Ovary (tissue), 9 donors: ENCODE measurements around the gene PLA2G4F. TPM values are rescaled to one million over a fixed set of nuclear protein-coding genes. Genes with fewer than 3 reads are reported as not detected.

Experiments
- DNase-seq, 5 donors: peaks; one replicate each; pipeline ENCODE4 v3.0.0-alpha.2; 2019 to 2020
- H3K27ac ChIP-seq, 2 donors: fragments of 200-600 bp; one replicate each; pipeline versions ENCODE4 v1.5.1 to v1.8.0; 2019 to 2022
- H3K27me3 ChIP-seq: fragments of 200-600 bp; one replicate; pipeline ENCODE4 v1.8.0; 2022
- H3K36me3 ChIP-seq: fragments of 200-600 bp; sonication (generic); one replicate; pipeline ENCODE4 v1.5.1; 2019
- H3K4me1 ChIP-seq: one replicate; pipeline ENCODE4 v1.8.1; 2013; ENCODE audit warnings: mild to moderate bottlenecking, moderate library complexity; ENCODE audit not compliant: insufficient read depth
- H3K4me3 ChIP-seq: fragments of 200-600 bp; sonication (generic); one replicate; pipeline ENCODE4 v1.5.1; 2017
- H3K9me3 ChIP-seq, 2 donors: fragments of 200-600 bp in 1 of 2; sonication (generic) in 1 of 2; one replicate each; pipeline versions ENCODE4 v1.5.1 to v1.8.1; 2013 to 2019; ENCODE audit warnings: mild to moderate bottlenecking in 1 of 2, moderate library complexity in 1 of 2
- CTCF ChIP-seq, 3 donors: fragments of 450-650 bp in 2 of 3; fragments of 200-600 bp in 1 of 3; IDR thresholded peaks; one replicate each; pipeline versions ENCODE4 v1.5.1 to v1.8.0; 2016 to 2022; ENCODE audit warnings: antibody characterized with exemption in 3 of 3, mild to moderate bottlenecking in 1 of 3
- EP300 ChIP-seq: sonication (generic); formaldehyde crosslinking; IDR thresholded peaks from one replicate; pipeline ENCODE4 v1.6.1; 2017; ENCODE audit warnings: antibody characterized with exemption
- POLR2A ChIP-seq: fragments of 450-650 bp; IDR thresholded peaks from one replicate; pipeline ENCODE4 v1.6.1; 2017; ENCODE audit warnings: antibody characterized with exemption, mild to moderate bottlenecking, moderate library complexity
- WGBS, 3 donors: extraction: QIAGEN DNeasy Blood & Tissue Kit in 1 of 3; methylation state at CpG; one replicate each; pipeline versions ENCODE4 v1.1.5 to v1.1.7; 2013 to 2017; 5-methylcytosine and 5-hydroxymethylcytosine counted together
- intact Hi-C, 4 donors: fragments of 100-400 bp; cut with DNase I; formaldehyde crosslinking; loops; one replicate each; pipeline versions ENCODE4 v1.11.0 to v1.15.1; 2022 to 2023
- polyA plus RNA-seq, 2 donors: library from polyadenylated mRNA; stranded (reverse); fragments of 200-250 nt in 1 of 2; fragments of 350-450 nt in 1 of 2; fragmentation: Illumina TruSeq in 1 of 2; extraction: RNeasy Lipid Tissue Mini Kit (QIAGEN cat#74804) in 1 of 2; gene quantifications; one replicate each; pipeline ENCODE4 v1.2.3, GENCODE V29; 2013 to 2014
- total RNA-seq, 7 donors: library from RNA; depleted of rRNA in 2 of 7; stranded (reverse); fragments of >200 nt in 2 of 7; fragmentation: NEBNext Ultra II Directional in 3 of 7; extraction: Animal tissue kit (Norgen Biotek cat#: 25700) in 3 of 7; gene quantifications; one replicate each; pipeline versions ENCODE4 v1.1.0 to v1.2.4, GENCODE V29; 2016 to 2023
- donor health status: DM: no; HTN: no; CAD: no; lungs with moderate emphysema.
- donor health status: DM: no; HTN: no; CAD: no.
- donor health status: Bipolar disorder and iron deficiency.
- donor health status: DM: yes; HTN: yes; CAD: no.
- donor health status: DM: no; HTN: no; CAD: no.
- donor health status: DM: yes; HTN: yes; CAD: no.

PLA2G4F gene
- total and polyA plus RNA-seq, 9 donors = 0.07 to 0.23 (median 0.17) TPM; not detected in 5

- TF ChIP-seq EP300 = no peak
- no peak for TF ChIP-seq CTCF (IDR thresholded peaks at IDR 0.05)
- TF ChIP-seq POLR2A = no peak
- H3K4me1 ChIP-seq = no peaks in the 10 kb centered on the region
- WGBS, 3 donors = 68 to 77% (median 74%) methylated on average over 11 of the region's 11 CpGs
- intact Hi-C loops = no loop called here
- no peak overlapping the region for H3K4me3 ChIP-seq
- H3K9me3 ChIP-seq = no peaks in the 10 kb centered on the region
- no peak for DNase-seq
- no peaks in the 10 kb centered on the region for H3K36me3 ChIP-seq
- H3K27ac ChIP-seq = no peak overlapping the region
- H3K27me3 ChIP-seq = no peaks in the 10 kb centered on the region
Observed at GRCh38 chr15:42152921-42153698, 3.3 kb downstream of the PLA2G4F start.

- TF ChIP-seq POLR2A (no peak), CTCF (IDR thresholded peaks at IDR 0.05) (no peak), EP300 (no peak)
- Histone ChIP-seq H3K36me3 (no peaks in the 10 kb centered on the region), H3K4me1 (no peaks in the 10 kb centered on the region), H3K27ac (no peak overlapping the region), H3K27me3 (no peaks in the 10 kb centered on the region), H3K4me3 (no peak overlapping the region), H3K9me3 (no peaks in the 10 kb centered on the region)
- 80 to 86% (median 83%) methylated on average over 14 of the region's 14 CpGs for WGBS, 3 donors
- no peak for DNase-seq
- intact Hi-C loops = no loop called here
Observed at GRCh38 chr15:42152196-42152920, 4.1 kb downstream of the PLA2G4F start.

- no peaks in the 10 kb centered on the region for H3K9me3 ChIP-seq
- no peak for DNase-seq
- no peaks in the 10 kb centered on the region for H3K27me3 ChIP-seq
- intact Hi-C loops = no loop called here
- TF ChIP-seq POLR2A (no peak), EP300 (no peak), CTCF (IDR thresholded peaks at IDR 0.05) (no peak)
- no peaks in the 10 kb centered on the region for H3K36me3 ChIP-seq
- H3K4me3 ChIP-seq = no peak overlapping the region
- 63 to 73% (median 66%) methylated on average over 4 of the region's 4 CpGs for WGBS, 3 donors
- no peaks in the 10 kb centered on the region for H3K4me1 ChIP-seq
- H3K27ac ChIP-seq = no peak overlapping the region
Observed at GRCh38 chr15:42151736-42152135, 4.7 kb downstream of the PLA2G4F start.

- H3K4me3 ChIP-seq = no peak overlapping the region
- DNase-seq = no peak
- intact Hi-C loops = no loop called here
- H3K9me3 ChIP-seq = no peaks in the 10 kb centered on the region
- 75 to 79% (median 79%) methylated on average over 10 of the region's 10 CpGs for WGBS, 3 donors
- no peaks in the 10 kb centered on the region for H3K27me3 ChIP-seq
- peaks cover 1% of the 10 kb centered on the region for H3K4me1 ChIP-seq
- TF ChIP-seq EP300 (no peak), CTCF (IDR thresholded peaks at IDR 0.05) (no peak), POLR2A (no peak)
- H3K36me3 ChIP-seq = no peaks in the 10 kb centered on the region
- no peak overlapping the region for H3K27ac ChIP-seq
Observed at GRCh38 chr15:42151141-42151561, 5.3 kb downstream of the PLA2G4F start.
